ENCODE data around the gene ARL10.

- no peak for TF ChIP-seq POLR2A (IDR thresholded peaks at IDR 0.05)
- no peak for TF ChIP-seq CTCF (IDR thresholded peaks at IDR 0.05)
Observed at GRCh38 chr5:176413709-176414191, 48.5 kb downstream of the ARL10 start.
